Duodenal mucosa (tissue), 2 donors: Measurements from ENCODE around the gene TSSK2.

Source experiments
- H3K27ac ChIP-seq: one replicate; pipeline ENCODE4 v1.7.0; 2013; ENCODE audit warnings: low read depth, low read length
- H3K27me3 ChIP-seq, 2 donors: one replicate each; pipeline ENCODE4 v1.7.0; 2013; ENCODE audit warnings: low read length in 2 of 2, control low read depth in 1 of 2; ENCODE audit not compliant: insufficient read depth in 2 of 2, control insufficient read depth in 1 of 2
- H3K36me3 ChIP-seq, 2 donors: one replicate each; pipeline ENCODE4 v1.7.0; 2013; ENCODE audit warnings: low read length in 2 of 2, control low read depth in 1 of 2; ENCODE audit not compliant: insufficient read depth in 2 of 2, control insufficient read depth in 1 of 2
- H3K4me1 ChIP-seq, 2 donors: one replicate each; pipeline ENCODE4 v1.7.0; 2013; ENCODE audit warnings: low read length in 2 of 2, control low read depth in 1 of 2; ENCODE audit not compliant: insufficient read depth in 2 of 2, control insufficient read depth in 1 of 2
- H3K4me3 ChIP-seq, 2 donors: one replicate each; pipeline ENCODE4 v1.7.0; 2013; ENCODE audit warnings: low read length in 2 of 2, low read depth in 1 of 2
- H3K9ac ChIP-seq, 2 donors: one replicate each; pipeline ENCODE4 v1.7.0; 2013; ENCODE audit warnings: low read length in 2 of 2, low read depth in 1 of 2
- H3K9me3 ChIP-seq, 2 donors: one replicate each; pipeline ENCODE4 v1.7.0; 2013; ENCODE audit warnings: low read length in 2 of 2, control low read depth in 1 of 2; ENCODE audit not compliant: control insufficient read depth in 1 of 2

TSSK2 gene

GRCh38 chr22:19138217-19139000, 7.3 kb downstream of the TSSK2 start:
- Histone ChIP-seq H3K9ac (no peak overlapping the region), H3K36me3 (peaks cover 47 to 89% of the 10 kb centered on the region in 2 donors), H3K4me1 (peaks cover 3 to 4% of the 10 kb centered on the region in 2 donors), H3K27me3 (no peaks in the 10 kb centered on the region), H3K9me3 (no peaks in the 10 kb centered on the region), H3K4me3 (no peak overlapping the region), H3K27ac (no peak overlapping the region)

- Histone ChIP-seq H3K4me1 (peaks cover 3 to 10% of the 10 kb centered on the region in 2 donors), H3K27me3 (no peaks in the 10 kb centered on the region), H3K36me3 (peaks cover 47 to 83% of the 10 kb centered on the region in 2 donors), H3K9me3 (no peaks in the 10 kb centered on the region), H3K4me3 (no peak overlapping the region), H3K27ac (no peak overlapping the region), H3K9ac (no peak overlapping the region)
Measured at GRCh38 chr22:19139001-19139356, 7.9 kb downstream of the TSSK2 start.

DNA sequence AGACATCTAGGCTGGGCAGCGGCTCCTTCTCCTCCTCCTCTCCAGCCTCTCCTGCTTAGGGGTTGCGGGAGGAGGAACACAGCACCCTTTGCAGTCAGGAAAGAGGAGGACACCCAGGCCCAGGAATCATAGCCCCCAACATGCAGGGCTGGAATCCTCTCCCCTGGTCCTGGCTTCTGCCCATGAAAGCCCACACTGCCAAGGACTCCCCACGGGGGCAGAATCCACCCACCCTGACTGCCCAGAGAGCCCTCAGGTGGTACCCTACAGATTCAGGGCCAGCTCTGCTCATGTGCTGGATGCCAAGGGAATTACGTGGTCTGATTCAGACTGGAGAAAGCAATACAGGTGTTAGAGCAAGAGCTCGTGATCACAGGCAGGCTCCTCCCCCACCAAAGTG, 8.9 kb downstream of the TSSK2 start:
- H3K4me1 ChIP-seq, result peaks cover 3 to 12% of the 10 kb centered on the region in 2 donors
- no peaks in the 10 kb centered on the region for H3K9me3 ChIP-seq
- no peak overlapping the region for H3K9ac ChIP-seq
- no peak overlapping the region for H3K4me3 ChIP-seq
- H3K27me3 ChIP-seq, result no peaks in the 10 kb centered on the region
- H3K36me3 ChIP-seq, result peaks cover 47 to 73% of the 10 kb centered on the region in 2 donors
- no peak overlapping the region for H3K27ac ChIP-seq

DNA sequence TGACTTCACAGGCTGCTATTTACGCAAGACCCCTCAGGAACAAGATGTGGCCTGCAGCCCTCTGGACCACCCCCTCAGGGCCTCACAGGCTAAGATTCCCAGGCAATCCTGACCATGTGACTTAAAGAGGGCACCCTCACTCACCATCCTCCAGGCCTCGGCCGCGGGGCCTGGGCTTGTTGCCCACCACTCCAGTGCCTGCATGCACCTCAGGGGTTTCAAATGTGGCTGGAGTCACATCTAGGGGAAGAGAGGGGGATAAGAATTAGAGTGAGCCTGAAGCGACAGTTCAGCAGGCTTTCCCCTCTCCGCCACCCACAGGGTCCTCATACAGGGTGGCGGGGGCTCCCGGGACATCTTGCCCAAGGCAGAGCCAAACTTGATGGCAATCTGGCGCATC, 11.3 kb downstream of the TSSK2 start:
- no peaks in the 10 kb centered on the region for H3K9me3 ChIP-seq
- H3K4me1 ChIP-seq, result peaks cover 3 to 12% of the 10 kb centered on the region in 2 donors
- H3K9ac ChIP-seq, result no peak overlapping the region
- H3K27me3 ChIP-seq, result peaks cover under 1 to 5% of the 10 kb centered on the region in 2 donors
- H3K36me3 ChIP-seq, result peaks cover 45 to 53% of the 10 kb centered on the region in 2 donors
- no peak overlapping the region for H3K4me3 ChIP-seq
- H3K27ac ChIP-seq, result no peak overlapping the region

GRCh38 chr22:19143212-19143611, 12.1 kb downstream of the TSSK2 start:
- H3K9ac ChIP-seq, result no peak overlapping the region
- peaks cover 37 to 44% of the 10 kb centered on the region in 2 donors for H3K36me3 ChIP-seq
- H3K4me3 ChIP-seq, result no peak overlapping the region
- peaks cover 9 to 12% of the 10 kb centered on the region in 2 donors for H3K27me3 ChIP-seq
- peaks cover 3 to 12% of the 10 kb centered on the region in 2 donors for H3K4me1 ChIP-seq
- H3K27ac ChIP-seq, result no peak overlapping the region
- no peaks in the 10 kb centered on the region for H3K9me3 ChIP-seq

- peak overlapping the region; percentile 39 for H3K27ac ChIP-seq
- H3K9me3 ChIP-seq, result no peaks in the 10 kb centered on the region
- peak overlapping the region; percentile 78 to 88 for H3K9ac ChIP-seq
- peaks cover 3 to 12% of the 10 kb centered on the region in 2 donors for H3K4me1 ChIP-seq
- peaks cover 17 to 20% of the 10 kb centered on the region in 2 donors for H3K27me3 ChIP-seq
- H3K36me3 ChIP-seq, result peaks cover 31 to 37% of the 10 kb centered on the region in 2 donors
- peak overlapping the region; percentile 90 to 99 for H3K4me3 ChIP-seq
Measured at GRCh38 chr22:19143967-19144400, 12.9 kb downstream of the TSSK2 start.

DNA sequence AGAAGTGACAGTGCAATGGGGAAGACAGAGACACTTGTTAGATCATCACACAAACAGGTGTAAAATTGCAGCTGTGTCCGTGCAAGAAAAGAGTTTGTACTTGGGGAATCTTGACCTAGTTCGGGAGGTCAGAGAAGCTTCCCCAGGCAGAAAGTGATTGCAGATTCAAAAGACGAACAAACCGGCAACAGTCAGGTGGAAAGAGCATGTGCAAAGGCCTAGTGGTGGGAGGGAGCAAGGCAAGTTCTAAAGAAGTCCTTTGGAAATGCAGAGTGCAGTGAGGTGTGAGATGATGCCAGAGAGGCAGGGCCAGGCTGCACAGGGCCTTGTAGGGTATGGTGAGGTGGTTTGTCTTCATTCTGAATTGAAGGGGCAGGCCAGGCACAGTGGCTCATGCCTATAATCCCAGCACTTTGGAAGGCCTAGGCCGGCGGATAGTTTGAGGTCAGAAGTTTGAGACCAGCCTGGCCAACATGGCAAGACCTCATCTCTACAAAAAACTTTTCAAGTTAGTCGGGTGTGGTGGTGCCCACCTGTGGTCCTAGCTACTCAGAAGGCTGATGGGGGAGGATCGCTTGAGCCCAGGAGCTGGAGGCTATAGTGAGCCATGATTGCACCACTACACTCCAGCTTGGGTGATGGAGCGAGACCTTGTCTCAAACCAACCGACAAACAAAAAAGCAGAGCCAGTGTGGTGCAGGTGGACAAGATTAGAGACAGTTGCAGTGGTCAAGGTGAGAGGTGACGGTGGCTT, 15.3 kb downstream of the TSSK2 start:
- H3K36me3 ChIP-seq, result peaks cover 7 to 13% of the 10 kb centered on the region in 2 donors
- H3K27me3 ChIP-seq, result peaks cover 31 to 35% of the 10 kb centered on the region in 2 donors
- no peak overlapping the region for H3K9ac ChIP-seq
- H3K4me1 ChIP-seq, result peaks cover 3 to 12% of the 10 kb centered on the region in 2 donors
- no peak overlapping the region for H3K27ac ChIP-seq
- H3K4me3 ChIP-seq, result no peak overlapping the region
- no peaks in the 10 kb centered on the region for H3K9me3 ChIP-seq

GRCh38 chr22:19147195-19147780, 16.2 kb downstream of the TSSK2 start:
- Histone ChIP-seq H3K9me3 (no peaks in the 10 kb centered on the region), H3K9ac (no peak overlapping the region), H3K4me1 (peaks cover 3 to 12% of the 10 kb centered on the region in 2 donors), H3K27ac (no peak overlapping the region), H3K36me3 (peaks cover 3 to 5% of the 10 kb centered on the region in 2 donors), H3K4me3 (no peak overlapping the region), H3K27me3 (peaks cover 38 to 42% of the 10 kb centered on the region in 2 donors)

- peaks cover 0 to 7% of the 10 kb centered on the region in 2 donors for H3K4me1 ChIP-seq
- no peak overlapping the region for H3K4me3 ChIP-seq
- no peaks in the 10 kb centered on the region for H3K9me3 ChIP-seq
- no peaks in the 10 kb centered on the region for H3K36me3 ChIP-seq
- H3K27me3 ChIP-seq, result peaks cover 43 to 48% of the 10 kb centered on the region in 2 donors
- no peak overlapping the region for H3K27ac ChIP-seq
- H3K9ac ChIP-seq, result no peak overlapping the region
Measured at GRCh38 chr22:19148417-19149046, 17.4 kb downstream of the TSSK2 start.
